Stimulated activated CD8-positive, alpha-beta memory T cell treated with anti-CD3 and anti-CD28 coated beads, Interleukin-12 subunit alpha, Interleukin-12 subunit beta, amount 100 ng/mL, for 24 hours (primary cell): ENCODE measurements around the gene ZNF618.

Source experiments
- DNase-seq: peaks from one replicate; pipeline ENCODE4 v3.0.0-alpha.2; 2020; ENCODE audit errors: extremely low read depth

The ZNF618 gene

GRCh38 chr9:113911850-113912557 is 35.9 kb downstream of the ZNF618 start:
- no peak for DNase-seq

- DNase-seq: no peak
Measured at GRCh38 chr9:113912816-113913215, 36.7 kb downstream of the ZNF618 start.

DNA sequence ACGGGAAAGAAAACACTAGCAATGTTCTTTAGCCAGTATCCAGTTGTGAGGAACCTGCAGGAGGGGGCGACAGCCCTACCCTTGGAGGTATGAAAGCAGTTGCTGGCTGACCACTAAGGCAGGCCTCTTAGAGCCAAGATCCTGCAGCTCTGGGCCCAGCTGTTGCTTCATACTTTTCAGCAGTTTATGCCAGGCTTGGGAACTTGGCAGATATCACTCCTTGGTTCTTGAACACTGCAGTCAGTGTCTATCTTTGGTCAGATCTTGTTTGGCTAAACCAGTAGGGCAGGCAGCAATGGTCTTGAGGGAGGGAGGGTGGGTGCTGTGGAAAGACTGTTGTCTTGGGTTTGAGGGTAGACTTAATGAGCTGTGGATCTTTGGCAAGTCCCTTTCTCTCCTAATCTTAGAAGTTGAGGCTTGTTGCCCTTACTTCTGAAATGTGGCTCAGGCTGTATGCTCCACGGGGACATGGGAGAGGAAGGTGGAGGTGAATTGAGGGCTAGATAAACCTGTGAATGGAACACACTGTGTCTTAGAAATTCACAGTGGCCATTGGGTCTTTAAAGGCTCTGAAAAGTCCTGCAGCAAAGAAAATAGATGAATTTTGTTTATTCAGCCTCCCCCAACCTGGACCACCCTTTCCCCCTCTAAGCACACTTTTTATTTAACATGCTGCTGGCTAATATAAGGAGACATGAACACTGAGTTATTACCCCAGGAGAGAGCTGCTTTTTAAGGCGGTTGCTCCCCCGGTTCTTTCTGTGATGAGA is 37.5 kb downstream of the ZNF618 start:
- no peak for DNase-seq

DNA sequence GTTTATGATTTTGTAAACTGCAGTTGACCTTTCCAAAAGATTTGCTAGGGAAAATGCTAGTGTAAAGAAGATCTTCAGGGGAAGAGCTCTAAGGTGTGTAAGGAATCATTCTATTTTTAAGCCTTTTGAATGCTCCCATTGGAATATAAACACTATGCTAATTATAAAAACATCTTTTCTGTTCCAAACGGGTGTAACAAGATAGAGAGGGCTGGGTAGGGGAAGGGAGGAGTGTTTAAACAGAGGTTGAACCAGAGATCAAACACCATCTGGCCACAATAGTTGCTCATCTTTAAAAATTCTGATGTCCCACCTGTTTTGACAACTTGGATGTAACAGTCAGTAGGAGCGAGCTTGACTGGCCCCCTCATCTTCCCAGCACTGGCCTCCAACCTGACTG is 38.4 kb downstream of the ZNF618 start:
- no peak for DNase-seq

DNA sequence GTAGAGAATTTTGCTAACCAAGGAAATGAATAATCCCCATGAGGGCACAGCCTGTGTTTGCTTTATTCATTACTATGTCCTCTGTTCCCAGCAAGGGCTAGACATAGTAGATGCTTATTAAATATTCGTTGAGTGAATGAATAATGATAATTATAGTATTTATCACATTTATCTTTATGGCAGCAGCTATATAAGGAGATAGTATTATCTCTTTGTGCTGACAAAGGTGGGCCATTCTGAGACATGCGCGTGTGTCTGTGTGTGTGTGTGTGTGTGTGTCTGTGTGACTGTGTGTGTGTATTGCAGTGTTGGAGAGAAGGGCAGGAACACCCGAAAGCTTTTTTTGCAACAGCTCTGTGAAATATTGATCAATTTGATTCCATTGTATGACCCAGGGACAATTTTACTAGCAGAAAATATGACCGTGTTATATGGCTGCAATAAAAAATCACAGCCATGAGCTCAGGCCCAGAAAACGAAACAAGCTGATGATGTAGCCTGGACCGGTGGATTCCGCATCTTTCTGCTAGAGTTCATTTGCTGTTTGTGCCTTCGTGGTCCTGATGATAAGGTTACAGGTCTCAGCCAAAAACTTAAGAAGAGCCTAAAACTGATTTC is 39.8 kb downstream of the ZNF618 start:
- DNase-seq: no peak

GRCh38 chr9:113916931-113917330 is 40.8 kb downstream of the ZNF618 start:
- DNase-seq: no peak

DNA sequence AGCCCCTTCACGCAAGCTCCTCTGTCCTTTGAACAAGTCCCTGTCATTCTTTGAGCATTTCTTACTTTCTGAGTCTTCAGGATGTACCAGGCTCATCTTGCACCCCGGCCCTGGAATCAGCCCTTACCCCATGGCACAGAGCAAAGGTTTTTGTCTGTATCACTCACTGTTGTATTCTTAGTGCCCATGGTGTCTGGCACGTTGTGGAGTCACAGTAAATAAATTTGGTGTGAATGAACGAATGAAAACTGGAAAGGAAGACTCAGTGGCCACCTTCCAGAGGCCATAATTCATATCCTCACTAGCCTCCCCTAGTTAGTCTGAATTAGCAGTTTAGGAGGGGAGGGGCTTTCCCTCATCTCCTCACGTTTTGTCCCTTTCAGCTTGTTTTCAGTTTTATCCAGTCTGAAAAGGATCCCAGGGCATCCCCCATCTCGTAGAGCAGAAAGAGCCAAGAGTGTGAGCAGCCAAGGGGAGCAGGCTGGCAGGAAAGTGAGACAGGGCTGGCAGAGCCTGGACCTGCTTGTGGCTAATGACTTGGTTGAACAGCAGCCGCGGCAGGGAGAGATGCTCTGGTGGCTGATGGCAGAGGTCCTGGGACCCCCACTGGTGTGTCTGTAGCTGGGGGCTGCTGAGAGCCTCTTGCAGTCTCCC is 42.7 kb downstream of the ZNF618 start:
- DNase-seq: no peak

DNA sequence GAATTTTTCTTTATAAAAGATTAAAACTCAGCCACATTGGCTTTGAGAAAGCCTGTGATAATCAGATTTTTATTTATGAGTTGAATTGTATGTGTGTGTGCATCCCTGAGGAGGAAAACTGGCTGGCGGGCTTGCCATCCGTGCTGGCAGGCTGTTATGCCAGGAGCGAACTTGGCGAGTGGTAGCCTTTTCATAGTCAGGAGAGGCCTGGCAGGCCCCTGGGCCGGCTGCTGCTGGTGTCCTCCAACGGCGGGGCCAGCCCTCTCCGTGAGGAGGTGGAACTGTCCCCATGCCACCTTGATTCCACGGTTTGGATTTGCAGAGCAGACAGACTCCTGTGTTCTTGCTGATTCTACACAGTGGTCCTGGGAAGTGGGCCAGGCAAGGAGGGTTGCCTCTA is 43.3 kb downstream of the ZNF618 start:
- no peak for DNase-seq

GRCh38 chr9:113919871-113920270 is 43.8 kb downstream of the ZNF618 start:
- DNase-seq: no peak

- DNase-seq: no peak
Measured at GRCh38 chr9:113920872-113921271, 44.8 kb downstream of the ZNF618 start.

- no peak for DNase-seq
Measured at GRCh38 chr9:113921396-113921925, 45.4 kb downstream of the ZNF618 start.

DNA sequence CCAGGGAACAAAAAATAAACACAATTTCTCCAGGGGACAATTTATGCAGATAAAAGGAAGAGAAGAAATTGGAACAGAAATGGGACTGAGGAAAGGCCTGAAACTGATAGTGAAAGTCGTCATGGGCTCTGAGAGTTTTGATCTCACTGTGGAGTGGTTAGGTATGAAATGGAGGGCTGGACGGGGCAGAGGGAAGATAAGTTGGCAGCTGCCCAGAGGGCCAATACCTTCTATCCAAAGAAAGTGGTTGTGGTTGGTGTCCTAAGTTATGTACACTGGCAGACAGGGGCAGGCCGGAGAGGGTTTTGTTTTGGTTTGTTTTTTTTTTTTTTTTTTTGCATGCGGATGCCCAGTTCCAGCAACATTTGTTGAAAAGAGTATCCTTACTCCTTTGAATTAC is 46.1 kb downstream of the ZNF618 start:
- DNase-seq: no peak

DNA sequence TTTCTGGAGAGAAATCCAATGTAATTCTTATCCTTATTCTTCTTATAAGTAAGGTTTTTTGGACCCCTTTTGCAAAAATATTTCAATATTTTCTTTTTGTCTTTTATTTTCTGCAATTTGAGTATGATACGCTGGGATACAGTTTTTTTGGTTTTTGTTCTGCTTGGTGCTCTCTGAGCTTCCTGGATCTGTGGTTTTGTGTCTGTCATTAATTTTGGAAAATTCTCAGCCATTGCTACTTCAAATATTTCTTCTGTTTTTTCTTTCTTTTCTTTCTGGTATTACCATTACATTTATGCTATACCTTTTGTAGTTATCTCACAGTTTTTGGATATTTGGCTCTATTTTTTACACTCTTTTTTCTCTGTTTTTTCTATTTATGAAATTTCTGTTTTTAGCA is 50.1 kb downstream of the ZNF618 start:
- no peak for DNase-seq

DNA sequence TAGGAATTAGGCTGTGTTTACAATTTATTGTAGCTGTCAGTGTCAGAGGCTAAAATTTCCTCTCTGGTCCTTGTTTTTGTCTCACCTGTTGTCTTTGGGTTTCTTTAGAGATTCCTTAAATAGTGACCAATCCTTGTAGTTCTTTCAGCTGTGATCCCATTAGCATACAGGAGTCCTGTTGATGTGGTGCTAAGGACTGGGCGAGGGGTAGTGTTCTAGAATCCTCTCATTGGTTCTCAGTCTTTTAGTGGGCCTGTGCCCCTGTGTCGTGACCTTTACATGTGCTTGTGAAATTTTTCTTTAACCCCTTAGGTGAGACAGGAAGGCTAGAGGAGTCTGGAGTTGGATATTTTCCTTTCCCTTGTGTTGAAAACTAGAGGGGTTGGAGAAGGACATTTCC is 51.2 kb downstream of the ZNF618 start:
- DNase-seq: no peak

- no peak for DNase-seq
Measured at GRCh38 chr9:113928269-113928668, 52.2 kb downstream of the ZNF618 start.

- no peak for DNase-seq
Measured at GRCh38 chr9:113929634-113930389, 53.7 kb downstream of the ZNF618 start.

DNA sequence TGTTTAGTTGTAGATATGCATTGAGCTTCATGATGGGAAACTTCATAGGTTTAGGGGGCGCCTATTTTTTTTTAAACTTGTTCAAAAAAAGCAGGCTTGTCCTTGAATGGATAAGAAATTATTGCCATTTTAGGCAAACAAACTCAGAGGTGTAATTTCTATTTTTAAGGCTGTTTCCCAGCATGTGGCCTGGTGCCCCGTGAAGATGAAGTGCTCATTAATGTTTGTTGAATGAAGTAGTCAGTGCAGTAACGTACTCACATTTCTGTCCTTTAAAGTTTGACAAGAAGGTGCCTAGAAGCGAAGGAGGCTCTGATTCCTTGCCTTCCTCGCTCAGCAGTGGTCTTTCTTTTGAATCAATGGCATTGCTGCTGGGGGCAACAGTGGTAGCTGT is 54.3 kb downstream of the ZNF618 start:
- DNase-seq: no peak

GRCh38 chr9:113931140-113931539 is 55.0 kb downstream of the ZNF618 start:
- DNase-seq: no peak

- DNase-seq: no peak
Measured at GRCh38 chr9:113931777-113932176, 55.7 kb downstream of the ZNF618 start.

- DNase-seq: no peak
Measured at GRCh38 chr9:113932906-113933584, 56.9 kb downstream of the ZNF618 start.

- DNase-seq: no peak
Measured at GRCh38 chr9:113933671-113934070, 57.6 kb downstream of the ZNF618 start.
